GM12874 (cell line): ENCODE data around the gene ACTR5.

Experiments used
- CTCF ChIP-seq: IDR thresholded peaks from 2 replicates; pipeline ENCODE4 v1.5.1; 2011; ENCODE audit warnings: low read depth, mild to moderate bottlenecking, control low read depth, low read length, moderate library complexity; ENCODE audit not compliant: insufficient read depth

Gene ACTR5

GRCh38 chr20:38804221-38804620 lies 56.0 kb downstream of the ACTR5 start:
- no peak for TF ChIP-seq CTCF

DNA sequence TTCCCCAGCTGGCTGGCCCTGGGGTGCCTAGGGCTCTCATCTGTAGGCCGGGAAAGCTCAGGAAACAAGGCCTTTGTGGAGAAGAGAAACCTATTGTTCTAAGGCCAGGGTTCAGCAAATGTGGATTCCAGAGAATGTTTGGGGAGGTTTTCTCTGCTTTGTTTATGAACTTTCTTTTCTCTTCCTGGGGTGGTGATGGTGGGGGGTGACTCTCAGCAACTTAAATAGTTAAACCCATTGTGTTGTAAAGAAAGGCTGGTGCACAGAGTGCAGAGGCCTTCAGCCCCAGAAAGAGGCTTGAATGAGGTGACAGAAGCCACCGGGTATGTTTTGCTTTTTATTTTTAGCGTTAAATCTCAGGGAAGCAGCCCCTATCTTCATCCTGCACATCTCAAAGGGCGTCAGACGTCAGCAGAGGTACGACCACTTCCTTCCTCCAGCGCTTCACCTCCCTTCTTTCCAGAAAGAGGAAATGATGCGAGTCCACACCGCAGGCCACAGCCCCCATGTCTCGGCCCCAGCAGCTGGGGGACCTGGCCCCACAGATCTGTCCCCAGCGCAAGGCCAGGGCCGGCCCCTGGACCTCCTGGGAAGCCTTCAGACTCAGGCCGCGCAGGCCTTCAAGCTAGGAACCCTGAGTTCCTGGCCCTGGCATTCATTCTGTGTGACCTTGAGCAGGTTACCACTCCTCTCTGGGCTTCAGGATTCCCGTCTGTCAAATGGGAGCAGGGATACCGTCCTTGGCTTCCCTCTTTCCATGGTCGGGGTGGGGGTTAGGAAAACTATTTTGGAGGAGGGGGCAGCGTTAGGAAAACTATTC lies 56.6 kb downstream of the ACTR5 start:
- TF ChIP-seq CTCF = no peak

- TF ChIP-seq CTCF = no peak
Measured at GRCh38 chr20:38805502-38805957, 57.3 kb downstream of the ACTR5 start, which contains the start of gene PPP1R16B. PPP1R16B (plus strand) TSS chr20:38805697; CDS start chr20:38835926, 30,229 bp downstream.

DNA sequence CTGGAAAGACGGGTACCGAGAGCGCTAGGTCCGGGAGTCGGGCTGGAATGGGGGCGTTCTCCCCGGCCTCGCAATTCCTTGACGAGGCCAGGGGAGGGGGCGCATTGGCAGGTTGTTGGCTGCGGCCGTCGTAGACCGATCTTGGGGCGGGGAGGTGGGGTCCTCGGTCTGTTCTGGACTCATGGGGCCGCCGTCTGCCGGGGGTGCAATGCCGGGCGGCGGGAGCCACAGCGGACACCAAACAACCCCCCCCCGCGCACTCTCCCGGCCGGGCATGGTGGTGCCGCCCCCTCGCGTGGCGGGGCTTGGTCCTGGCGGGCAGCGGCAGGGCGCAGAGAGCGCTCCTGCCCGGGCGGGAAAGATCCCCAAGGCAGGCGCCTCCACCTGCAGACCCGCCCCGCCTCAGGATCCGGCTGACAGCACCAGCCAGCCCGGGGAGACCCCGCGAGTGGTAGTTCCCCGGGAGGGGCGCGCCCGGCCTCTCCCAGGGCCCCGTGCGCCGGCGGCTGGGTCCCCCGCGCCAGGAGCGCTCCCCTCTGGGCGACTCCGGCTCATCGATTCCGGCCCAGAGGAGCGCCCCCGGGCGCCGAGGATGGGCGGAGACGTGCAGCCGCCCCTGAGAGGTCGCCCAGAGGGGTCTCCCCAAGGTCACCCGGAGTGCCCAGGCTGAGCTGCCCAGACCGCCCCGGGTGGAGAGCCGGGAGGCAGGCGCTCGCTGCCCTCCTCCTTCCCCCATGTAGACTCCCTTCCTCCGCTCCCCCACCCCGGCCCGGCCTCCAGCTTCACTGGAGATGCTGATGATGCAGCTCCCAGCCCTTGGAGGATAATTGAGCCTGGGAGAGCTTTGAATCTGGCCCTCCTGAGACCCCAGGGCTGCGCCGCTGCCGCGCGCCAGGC lies 57.9 kb downstream of the ACTR5 start:
- TF ChIP-seq CTCF = peak; percentile 45

- no peak for TF ChIP-seq CTCF
Measured at GRCh38 chr20:38806855-38807655, 58.8 kb downstream of the ACTR5 start.

- no peak for TF ChIP-seq CTCF
Measured at GRCh38 chr20:38809942-38810341, 61.7 kb downstream of the ACTR5 start.
